SH-SY5Y (cell line): Measurements from ENCODE around the gene POC1B.

Source experiments
- GATA2 ChIP-seq: IDR thresholded peaks from 2 replicates; pipeline ENCODE4 v1.6.1; 2011; ENCODE audit warnings: mild to moderate bottlenecking, low read depth, low read length
- GATA3 ChIP-seq: IDR thresholded peaks from 2 replicates; pipeline ENCODE4 v1.6.1; 2011; ENCODE audit warnings: low read depth, mild to moderate bottlenecking, low read length, moderate library complexity

Gene POC1B

GRCh38 chr12:89494411-89495231 is 31.2 kb downstream of the POC1B start:
- TF ChIP-seq GATA3 (no peak), GATA2 (no peak)

GRCh38 chr12:89493670-89494302 is 32.1 kb downstream of the POC1B start:
- no peak for TF ChIP-seq GATA3
- TF ChIP-seq GATA2, result no peak

GRCh38 chr12:89492883-89493282 is 33.0 kb downstream of the POC1B start:
- TF ChIP-seq GATA3, result no peak
- TF ChIP-seq GATA2, result no peak

- TF ChIP-seq GATA3 (no peak), GATA2 (no peak)
These were observed 34.9 kb downstream of the POC1B start for GRCh38 chr12:89490922-89491321.

DNA sequence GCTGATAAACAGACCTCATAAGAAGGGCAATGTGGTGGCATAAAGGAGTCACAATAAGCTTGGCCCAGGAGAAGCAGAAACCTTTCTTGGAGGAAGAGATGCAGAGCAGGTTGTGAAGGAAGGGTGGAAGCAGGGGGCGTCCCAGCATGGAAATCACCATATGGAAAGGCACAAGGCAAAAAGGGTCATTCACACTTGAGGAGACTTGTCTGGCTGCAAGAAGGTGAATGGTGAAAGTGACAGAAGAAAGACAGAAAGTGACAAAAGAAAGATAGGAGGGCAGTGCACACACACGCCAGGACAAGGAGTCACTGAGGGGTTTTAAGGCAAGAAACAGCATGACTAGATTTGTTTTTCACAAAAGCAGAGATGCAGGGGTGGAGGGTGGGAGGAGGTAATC is 39.6 kb downstream of the POC1B start:
- TF ChIP-seq GATA2, result no peak
- TF ChIP-seq GATA3, result no peak

DNA sequence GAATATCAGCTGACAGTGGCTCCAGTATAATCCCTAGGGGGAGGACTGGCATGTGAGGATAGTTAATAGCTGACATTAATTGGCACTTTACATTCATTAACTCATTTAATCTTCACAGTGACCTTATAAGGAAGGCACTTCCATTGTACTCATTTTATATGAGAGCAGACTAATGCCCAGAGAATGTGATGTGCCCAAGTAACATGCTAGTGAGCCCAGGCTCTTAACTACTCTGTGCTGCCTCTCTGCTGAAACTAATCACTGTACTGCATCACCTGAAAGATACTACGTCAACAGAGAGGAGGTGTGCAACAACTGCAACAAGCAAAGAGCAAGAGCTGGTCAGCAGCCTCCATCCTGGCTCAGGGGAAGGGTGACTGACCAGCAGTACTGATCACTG is 41.4 kb downstream of the POC1B start:
- no peak for TF ChIP-seq GATA3
- TF ChIP-seq GATA2, result no peak

DNA sequence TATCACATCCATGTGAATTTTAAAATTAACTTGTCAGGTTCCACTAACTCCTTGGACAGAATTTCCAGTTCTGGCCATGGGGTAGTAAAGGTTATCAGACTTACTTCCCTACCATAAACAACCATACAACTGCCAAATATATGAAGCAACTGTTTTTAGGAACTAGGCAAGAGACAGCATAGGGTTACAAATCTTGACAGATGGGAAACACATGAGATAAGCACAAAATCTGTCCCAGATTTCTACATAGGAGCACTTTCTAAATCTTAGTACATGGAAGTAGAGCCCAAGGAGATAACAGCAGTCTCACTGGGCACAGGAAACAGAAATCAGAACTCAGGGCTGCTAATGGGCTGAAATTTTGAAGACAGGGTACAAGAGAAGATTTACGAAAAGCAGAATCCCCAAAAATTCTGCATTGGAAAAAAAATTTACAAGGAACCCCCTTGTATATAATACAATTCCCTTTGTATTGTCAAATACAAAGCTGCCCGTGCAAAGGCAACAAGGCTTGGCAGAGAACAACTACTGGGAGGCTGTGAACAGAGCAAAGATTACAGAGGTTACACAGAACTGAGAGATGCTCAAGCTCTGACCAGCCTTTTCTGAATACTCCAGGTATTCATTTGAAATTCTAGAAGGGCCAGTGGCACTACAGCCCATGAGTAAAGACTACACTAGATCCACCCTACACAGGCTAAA is 44.5 kb downstream of the POC1B start:
- TF ChIP-seq GATA2, result no peak
- TF ChIP-seq GATA3, result no peak

DNA sequence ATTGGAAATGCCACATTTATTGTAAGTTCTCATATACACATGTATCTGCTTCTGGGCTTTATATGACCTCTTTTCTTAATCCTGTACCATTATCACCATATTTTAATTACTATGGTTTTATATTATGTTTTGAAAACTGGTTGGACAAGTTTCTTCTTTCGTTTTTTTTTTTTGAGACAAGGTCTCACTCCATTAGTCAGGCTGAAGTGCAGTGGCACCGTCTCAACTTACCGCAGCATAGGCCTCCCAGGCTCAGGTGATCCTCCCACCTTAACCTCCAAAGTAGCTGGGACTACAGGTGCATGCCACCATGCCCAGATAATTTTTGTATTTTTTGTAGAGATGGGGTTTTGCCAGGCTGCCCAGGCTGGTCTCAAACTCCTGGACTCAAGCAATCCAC is 45.9 kb downstream of the POC1B start:
- no peak for TF ChIP-seq GATA3
- TF ChIP-seq GATA2, result no peak

DNA sequence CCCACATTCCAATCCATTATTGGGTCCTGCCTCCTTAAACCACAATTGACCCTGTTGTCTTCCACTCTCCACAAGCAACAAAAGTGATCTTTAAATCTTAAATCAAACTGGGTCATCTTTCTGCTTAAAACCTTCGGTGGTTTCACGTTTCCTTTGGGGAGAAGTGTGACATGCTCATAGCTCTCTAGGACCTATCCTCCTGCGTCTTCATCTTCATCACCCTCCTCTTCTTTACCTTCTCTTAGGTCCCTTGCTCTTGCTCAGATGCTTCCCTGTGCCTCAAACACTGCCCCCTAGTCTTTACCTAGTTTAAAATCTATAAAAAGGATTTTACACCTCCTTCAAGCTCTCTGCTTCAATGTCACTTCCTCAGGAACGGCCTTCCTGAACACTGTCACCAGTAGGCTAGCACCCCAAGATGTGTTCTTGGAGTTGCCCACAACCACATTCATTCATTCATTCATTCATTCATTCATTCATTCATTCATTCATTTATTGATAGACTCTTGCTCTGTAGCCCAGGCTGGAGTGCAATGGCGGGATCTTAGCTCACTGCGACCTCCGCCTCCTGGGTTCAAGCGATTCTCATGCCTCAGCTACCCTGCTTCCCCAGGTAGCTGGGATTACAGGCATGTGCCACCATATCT is 48.1 kb downstream of the POC1B start:
- TF ChIP-seq GATA3 (no peak), GATA2 (no peak)

DNA sequence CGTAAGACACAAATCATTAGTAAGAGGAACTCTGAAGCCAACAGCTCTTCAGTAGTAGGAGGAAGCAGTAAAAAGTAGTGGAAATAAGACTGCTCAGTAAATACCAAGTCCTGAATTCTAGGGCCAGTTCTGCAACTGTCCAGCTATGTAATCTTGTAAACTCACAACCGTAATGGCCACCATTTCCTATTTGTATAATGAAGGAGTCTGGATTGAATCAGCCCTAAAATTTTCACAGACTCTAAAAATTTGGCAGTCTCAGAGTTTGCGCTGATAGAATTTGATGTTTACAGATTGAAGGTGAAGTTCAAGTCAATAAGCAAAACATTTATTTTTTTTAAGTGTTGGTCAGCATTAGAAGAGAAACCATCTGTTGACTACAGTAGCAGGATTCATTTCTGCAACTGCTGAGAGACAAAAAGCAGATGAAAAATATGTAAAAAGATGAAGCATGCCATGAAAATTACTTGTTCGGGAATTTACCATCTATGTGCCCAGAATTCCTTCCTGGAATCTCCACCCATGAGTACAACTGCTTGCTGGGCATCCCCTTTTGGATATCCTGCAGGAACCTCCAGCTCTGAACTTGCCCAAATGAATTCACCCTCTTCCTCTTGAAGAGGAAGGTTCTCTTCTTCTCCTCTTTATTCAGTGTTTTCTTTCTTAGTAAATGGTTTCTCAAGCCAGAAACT is 48.8 kb downstream of the POC1B start:
- no peak for TF ChIP-seq GATA2
- TF ChIP-seq GATA3, result no peak

DNA sequence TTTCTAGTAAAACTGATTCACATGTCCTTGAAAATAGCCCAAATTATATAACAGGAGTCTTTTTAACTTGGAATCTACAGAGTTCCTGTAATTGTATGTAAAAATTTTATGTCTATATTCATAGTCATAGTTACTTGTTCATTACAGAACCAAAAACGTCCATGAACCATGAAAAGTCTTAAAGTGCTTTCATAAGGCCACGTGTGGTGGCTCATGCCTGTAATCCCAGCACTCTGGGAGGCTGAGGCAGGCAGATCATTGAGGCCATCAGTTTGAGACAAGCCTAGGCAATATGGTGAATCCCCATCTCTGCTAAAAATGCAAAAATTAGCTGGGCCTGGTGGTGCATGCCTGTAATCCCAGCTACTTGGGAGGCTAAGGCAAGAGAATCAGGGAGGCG is 49.6 kb downstream of the POC1B start:
- TF ChIP-seq GATA2, result no peak
- no peak for TF ChIP-seq GATA3

DNA sequence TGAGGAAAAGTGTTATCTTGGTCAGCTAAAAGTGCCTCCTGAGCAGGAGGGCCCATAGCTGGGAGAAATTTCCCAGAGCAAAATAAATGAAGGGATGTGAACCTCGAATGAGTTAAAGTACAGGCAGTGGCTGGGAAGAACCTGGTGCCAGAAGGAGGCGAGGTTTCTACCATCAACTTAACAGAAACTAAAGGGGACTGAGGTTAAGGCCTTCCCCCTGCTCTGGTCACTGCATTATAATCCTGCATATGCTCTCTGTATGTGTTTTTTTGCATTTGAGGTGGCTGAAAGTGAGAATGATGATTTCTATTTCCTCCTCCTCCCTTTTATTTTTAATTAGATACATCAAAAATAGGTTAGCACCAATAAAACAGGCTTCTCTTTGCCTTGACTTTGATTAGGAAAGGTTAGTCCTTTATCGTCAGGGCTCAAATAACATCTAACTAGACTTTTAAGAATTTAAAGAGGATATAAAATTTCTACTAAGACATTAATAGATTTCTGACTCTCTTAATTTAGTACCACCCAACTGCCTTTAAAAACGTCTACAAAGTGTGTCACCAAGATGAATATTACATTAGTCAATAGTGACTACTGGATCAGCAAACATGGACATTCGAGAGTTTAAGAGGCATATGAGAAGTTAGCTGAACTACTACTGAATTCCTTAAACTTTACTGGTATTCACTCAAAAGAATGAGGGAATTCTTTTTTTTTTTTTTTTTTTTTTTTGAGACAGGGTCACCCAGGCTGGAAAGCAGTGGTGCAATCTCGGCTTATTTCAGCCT is 50.5 kb downstream of the POC1B start:
- TF ChIP-seq GATA3, result no peak
- TF ChIP-seq GATA2, result no peak

DNA sequence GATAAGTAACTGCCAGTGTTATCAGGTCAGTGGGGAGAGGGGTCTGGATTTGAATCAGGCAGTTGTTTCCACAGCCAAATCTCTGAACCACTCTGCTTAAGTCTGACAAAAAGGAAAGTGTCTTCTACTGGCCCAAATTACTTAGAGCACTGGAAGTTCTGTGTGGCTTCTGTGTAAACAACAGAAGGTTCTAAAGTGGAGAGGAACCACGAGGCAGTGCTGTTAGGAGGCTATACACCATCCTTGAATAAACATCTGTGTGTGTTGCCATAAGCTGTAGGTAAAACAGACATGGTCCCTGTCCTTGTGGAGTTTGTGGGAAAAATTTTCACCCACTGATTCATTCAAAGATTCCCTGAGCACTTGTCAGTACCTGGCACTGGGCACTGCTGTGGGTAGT is 51.2 kb downstream of the POC1B start:
- TF ChIP-seq GATA2 (no peak), GATA3 (no peak)

DNA sequence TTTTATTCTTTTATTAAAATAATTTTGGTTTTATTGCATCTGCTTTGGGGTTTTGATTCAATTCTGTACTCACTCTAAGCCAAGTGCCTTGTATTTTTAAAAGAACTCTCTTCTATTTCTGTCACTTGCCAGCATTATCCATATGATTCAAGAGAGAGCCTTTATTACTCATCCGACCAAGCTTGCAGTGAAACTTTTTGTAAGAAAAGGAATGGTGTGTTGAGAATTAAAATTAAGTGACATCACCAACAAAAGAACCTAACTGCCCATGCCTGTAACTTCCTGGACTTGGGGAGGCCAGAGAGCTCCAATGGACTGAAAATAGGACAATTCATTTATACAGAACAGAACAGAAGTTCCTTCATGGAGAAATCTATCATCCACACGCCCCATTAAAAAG is 53.3 kb downstream of the POC1B start:
- no peak for TF ChIP-seq GATA2
- no peak for TF ChIP-seq GATA3
